GM19395 (cell line): ENCODE measurements around the gene GLP2R.

Source experiments
- ATAC-seq: cut with Tn5 transposase; IDR thresholded peaks from one replicate; pipeline ENCODE4 v1.9.1; 2021; ENCODE audit warnings: mild to moderate bottlenecking, moderate library complexity; ENCODE audit not compliant: unreplicated experiment

The GLP2R gene

GRCh38 chr17:9811537-9811936 is 14.2 kb upstream of the GLP2R start:
- no peak for ATAC-seq

GRCh38 chr17:9813166-9813565 is 12.6 kb upstream of the GLP2R start:
- ATAC-seq, result no peak

GRCh38 chr17:9814337-9814945 is 11.3 kb upstream of the GLP2R start:
- no peak for ATAC-seq

GRCh38 chr17:9816472-9816871 is 9.3 kb upstream of the GLP2R start:
- no peak for ATAC-seq

GRCh38 chr17:9817086-9817485 is 8.6 kb upstream of the GLP2R start:
- no peak for ATAC-seq

GRCh38 chr17:9818760-9819159 is 7.0 kb upstream of the GLP2R start:
- ATAC-seq, result no peak

GRCh38 chr17:9820448-9820847 is 5.3 kb upstream of the GLP2R start:
- no peak for ATAC-seq

GRCh38 chr17:9821921-9822320 is 3.8 kb upstream of the GLP2R start, which contains the start of gene GSG1L2:
GSG1L2 (minus strand) TSS chr17:9822079; CDS start chr17:9822071, 8 bp downstream.
- ATAC-seq, result no peak

- no peak for ATAC-seq
Measured at GRCh38 chr17:9824094-9824493, 1.6 kb upstream of the GLP2R start.

GRCh38 chr17:9824797-9825338 is 856 bp upstream of the GLP2R start:
- no peak for ATAC-seq

GRCh38 chr17:9828296-9829295 is 2.9 kb downstream of the GLP2R start:
- no peak for ATAC-seq

- ATAC-seq, result no peak
Measured at GRCh38 chr17:9829343-9829742, 3.6 kb downstream of the GLP2R start.

- no peak for ATAC-seq
Measured at GRCh38 chr17:9830711-9831110, 5.0 kb downstream of the GLP2R start.

GRCh38 chr17:9833922-9834321 is 8.2 kb downstream of the GLP2R start:
- no peak for ATAC-seq

GRCh38 chr17:9837551-9838471 is 12.1 kb downstream of the GLP2R start:
- ATAC-seq, result no peak

- no peak for ATAC-seq
Measured at GRCh38 chr17:9839433-9839832, 13.7 kb downstream of the GLP2R start.

GRCh38 chr17:9842057-9842758 is 16.5 kb downstream of the GLP2R start:
- no peak for ATAC-seq

- ATAC-seq, result no peak
Measured at GRCh38 chr17:9843152-9844010, 17.7 kb downstream of the GLP2R start.

- no peak for ATAC-seq
Measured at GRCh38 chr17:9844153-9844552, 18.4 kb downstream of the GLP2R start.
